Measurements from ENCODE around the gene ADAP1.

- TF ChIP-seq CTCF (IDR thresholded peaks at IDR 0.05; ENCODE audit: borderline replicate concordance, extremely low read depth, low read length, poor library complexity, severe bottlenecking) = no peak
- TF ChIP-seq EZH2 (IDR thresholded peaks at IDR 0.05; ENCODE audit: borderline replicate concordance, low read depth, low read length, severe bottlenecking) = no peak
Observed at GRCh38 chr7:927031-927671, 27.3 kb downstream of the ADAP1 start.

Data from DND-41 (cell line).